Activated CD8-positive, alpha-beta memory T cell treated with anti-CD3 and anti-CD28 coated beads, Interleukin-2, amount 50 U/mL, for 1 hour (primary cell): ENCODE measurements around the gene SCAMP3.
"Not testable (repeated sequence)": the region's sequence is repeated elsewhere in the genome, so short reads cannot be mapped to it uniquely, and the experiment has no call there.

Experiments used
- DNase-seq: peaks from one replicate; pipeline ENCODE4 v3.0.0-alpha.2; 2020; ENCODE audit errors: extremely low read depth

Gene SCAMP3

DNA sequence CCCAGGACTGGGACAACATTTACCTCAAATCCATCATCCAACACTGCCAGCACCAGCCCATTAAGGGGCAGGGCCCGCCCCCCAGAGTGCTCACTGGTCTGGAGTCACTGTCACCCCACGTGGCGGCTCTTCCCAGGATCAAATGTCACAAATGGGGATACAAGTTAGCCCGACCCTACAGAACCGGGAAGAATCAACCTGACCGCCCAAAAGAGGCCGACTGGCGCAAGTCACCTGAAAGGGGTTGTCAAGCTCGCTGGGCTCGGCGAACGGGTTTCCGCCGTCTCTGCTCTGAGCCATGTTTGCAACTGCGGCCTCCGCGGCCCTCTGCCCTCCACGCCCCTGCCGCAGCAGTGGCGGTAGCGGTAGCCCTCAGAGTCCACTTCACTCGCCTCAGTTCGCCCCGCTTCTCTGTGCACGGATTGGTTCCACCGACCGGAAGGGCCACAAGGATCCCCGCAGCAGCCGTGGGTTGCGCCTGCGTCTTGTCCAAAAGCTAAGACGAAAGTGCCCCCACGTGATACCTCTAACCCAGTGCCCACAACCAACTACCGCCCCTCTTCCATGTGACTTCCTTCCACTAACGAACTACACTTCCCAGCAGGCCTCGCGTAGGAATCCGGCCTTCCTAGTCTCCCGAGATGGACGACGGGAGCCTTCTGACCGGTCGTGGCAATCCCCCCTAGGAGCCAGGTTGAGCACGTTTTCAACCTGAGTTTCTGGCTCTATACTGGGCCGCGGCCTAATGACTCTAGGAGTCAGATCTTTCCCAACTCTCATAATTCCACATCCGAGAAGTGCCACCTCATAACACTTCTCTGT, at the start of gene SCAMP3:
Gene SCAMP3, minus strand, starts transcription at position 509 of the 822 bp plus-strand sequence. Its CDS starts 209 bp downstream, at position 300.
- DNase-seq, result peak; percentile 66

DNA sequence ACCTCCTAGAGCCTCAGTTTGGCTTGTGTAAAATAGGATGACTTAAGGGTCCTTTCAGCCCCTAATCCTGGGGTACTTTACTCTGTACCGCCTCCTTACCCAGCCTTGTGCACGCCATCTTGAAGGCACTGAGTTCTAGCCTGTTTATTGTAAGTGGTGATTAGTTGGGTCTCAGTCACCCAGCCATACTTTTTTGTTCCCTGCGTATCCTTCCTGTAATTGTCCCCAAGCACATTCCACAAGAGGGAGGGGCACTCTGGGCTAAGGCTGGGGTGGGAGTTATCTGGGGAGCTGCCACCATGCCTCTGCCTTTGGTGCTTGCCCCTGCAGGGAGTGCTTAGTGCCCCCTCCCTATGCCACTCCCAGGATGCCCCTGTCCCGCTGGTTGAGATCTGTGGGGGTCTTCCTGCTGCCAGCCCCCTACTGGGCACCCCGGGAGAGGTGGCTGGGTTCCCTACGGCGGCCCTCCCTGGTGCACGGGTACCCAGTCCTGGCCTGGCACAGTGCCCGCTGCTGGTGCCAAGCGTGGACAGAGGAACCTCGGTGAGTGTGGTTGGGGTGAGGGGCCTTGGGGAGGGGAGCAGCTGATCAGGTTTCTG, 47.4 kb upstream of the SCAMP3 start:
- no peak for DNase-seq

GRCh38 chr1:155308493-155309422, 46.6 kb upstream of the SCAMP3 start, which contains the start of gene FDPS:
FDPS (plus strand) TSS chr1:155308866; CDS start chr1:155309790, 924 bp downstream.
- DNase-seq, result peak; percentile 94

DNA sequence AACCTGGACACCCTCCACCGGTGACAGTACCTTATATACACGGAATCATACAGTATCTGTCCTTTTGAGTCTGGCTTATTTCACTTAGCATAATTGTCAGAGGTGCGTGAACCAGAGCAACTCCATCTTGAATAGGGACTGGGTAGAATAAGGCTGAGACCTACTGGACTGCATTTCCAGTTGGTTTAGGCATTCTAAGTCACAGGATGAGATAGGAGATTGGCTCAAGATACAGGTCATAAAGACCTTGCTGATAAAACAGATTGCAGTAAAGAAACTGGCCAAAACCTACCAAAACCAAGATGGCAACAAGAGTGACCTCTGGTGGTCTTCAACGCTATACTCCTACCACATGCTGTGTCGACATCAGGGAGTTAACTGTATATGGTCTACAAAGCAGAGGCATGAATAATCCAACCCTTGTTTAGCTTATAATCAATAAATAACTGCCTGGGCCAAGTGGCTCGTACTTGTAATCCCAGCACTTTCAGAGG, 45.1 kb upstream of the SCAMP3 start:
- no peak for DNase-seq

DNA sequence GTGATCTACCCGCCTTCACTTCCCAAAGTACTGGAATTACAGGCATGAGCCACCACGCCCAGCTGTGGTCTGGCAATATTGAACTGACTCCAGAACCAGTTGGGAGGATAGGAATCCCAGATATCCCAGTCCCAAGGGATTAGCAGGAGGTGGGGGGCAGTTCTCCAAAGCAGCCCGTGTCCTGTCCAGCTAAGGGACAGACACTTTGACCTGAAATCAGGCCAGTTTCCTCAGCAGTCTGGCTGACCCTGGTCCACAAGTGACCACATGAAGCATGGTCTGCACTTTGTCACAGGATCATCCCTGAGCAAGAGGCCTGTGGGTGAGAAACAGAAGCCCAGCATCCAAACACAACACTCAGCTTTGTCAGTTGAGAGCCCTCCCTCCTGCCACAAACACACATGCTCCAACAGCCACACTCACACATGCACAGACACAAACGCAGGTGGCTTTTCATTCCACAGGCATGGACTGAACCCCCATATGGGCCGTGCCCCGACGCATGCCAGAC, 43.8 kb upstream of the SCAMP3 start:
- no peak for DNase-seq

DNA sequence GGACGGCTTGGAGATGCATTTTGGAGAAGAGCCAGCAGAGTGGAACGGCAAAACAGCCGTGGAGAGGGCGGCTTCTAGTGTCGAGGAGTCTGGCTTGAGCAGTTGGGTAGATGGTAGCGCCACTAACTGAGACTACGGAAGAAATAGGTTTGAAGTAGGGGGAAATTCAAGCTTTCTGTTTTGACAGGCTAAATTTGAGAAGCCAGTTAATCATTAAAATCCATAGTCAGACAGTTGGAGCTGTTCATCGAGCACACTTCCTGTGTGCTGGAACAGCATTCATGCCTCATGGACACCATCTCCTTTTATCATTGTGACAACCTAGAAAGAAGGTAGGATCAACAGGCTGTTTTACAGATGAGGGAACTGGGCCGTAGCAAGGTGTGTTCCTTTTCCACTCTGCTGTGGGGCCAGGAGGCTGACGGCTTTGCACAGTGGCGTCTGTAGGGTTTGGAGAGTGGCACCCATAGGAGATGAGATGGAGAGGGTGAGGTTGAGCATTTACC, 42.5 kb upstream of the SCAMP3 start:
- DNase-seq, result no peak

- DNase-seq, result no peak
Observed at GRCh38 chr1:155301342-155301841, 39.2 kb upstream of the SCAMP3 start, which contains the start of gene PKLR. PKLR (minus strand) TSS chr1:155301438; CDS start chr1:155301395, 43 bp downstream.

DNA sequence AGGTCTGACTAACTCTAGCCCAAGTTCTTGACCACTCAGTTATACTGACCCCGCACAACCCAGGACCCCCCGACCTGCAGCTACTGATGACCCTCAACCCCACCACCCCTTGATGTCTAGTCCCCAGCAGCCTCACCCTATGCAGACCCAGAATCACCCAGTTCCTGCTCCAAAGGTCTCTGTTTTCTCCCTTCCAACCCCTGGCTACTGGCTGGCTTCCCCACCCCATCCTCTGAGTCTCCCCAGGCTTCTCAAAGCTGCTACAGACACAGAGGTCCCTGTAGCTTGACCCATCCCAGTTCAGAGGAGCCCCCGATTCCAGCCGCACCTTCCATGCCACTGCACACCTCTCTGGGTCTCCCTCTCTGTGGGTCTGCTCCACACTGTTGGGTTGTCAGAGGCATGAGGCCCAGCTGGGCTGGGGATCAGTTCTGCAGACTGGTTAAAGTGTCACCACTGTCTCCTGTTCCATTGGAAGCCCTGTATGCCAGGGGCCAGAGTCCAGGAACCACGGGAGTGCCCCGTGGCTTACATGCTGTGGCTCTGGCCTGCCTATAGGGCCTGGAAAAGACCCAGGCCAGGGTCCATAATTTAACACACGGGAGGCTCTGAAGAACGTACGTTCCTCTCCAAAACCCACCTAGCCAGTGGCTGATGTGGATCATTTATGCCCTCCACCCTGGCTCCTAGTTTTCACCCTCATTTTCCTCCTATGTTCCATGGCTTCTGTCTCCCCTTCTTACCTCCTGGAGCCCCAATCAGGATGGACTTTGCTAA, 38.6 kb upstream of the SCAMP3 start:
- DNase-seq, result no peak

DNA sequence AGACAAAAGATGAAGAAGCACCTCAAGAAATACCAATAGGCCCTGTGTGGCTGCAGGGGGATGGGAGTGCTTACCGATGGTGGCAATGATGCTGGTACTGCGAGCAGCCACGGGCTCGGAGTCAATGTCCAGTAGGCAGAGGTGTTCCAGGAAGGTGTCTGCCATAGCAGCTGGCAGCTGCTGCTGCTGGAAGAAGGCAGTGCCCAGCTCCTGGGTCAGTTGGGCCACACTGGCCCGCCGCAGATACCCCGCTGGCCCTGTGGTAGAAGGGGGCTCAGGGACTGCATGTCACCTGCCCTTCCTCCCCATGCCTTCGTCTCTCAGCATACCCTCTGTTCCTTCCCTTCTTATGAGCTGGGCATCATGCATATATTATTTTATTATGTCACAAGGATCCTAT, 37.9 kb upstream of the SCAMP3 start:
- no peak for DNase-seq

DNA sequence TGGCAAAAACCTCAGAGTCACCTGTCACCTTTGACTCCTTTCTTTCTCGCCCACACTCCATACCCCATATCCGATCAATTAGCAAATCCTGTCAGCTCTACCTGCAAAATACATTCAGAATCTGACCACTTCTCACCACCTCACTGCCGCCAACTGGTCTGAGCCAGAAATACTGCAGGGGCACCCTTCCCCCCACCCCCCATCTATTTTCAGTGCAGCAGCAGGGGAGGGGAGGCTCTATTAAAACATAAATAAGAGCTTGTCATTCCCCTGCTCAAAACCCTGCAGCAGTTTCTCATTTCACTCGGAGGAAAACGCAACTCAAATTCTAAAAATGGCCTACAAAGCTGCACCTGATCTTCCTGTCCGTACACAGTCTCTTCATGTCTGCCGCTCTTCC, 35.2 kb upstream of the SCAMP3 start:
- DNase-seq, result no peak

- no peak for DNase-seq
Observed at GRCh38 chr1:155296661-155297060, 34.5 kb upstream of the SCAMP3 start.

GRCh38 chr1:155295942-155296267, 33.7 kb upstream of the SCAMP3 start:
- DNase-seq, result no peak

GRCh38 chr1:155295183-155295941, 33.2 kb upstream of the SCAMP3 start:
- no peak for DNase-seq

- DNase-seq, result no peak
Observed at GRCh38 chr1:155294520-155295182, 32.5 kb upstream of the SCAMP3 start.

GRCh38 chr1:155293086-155293749, 31.1 kb upstream of the SCAMP3 start:
- no peak for DNase-seq

DNA sequence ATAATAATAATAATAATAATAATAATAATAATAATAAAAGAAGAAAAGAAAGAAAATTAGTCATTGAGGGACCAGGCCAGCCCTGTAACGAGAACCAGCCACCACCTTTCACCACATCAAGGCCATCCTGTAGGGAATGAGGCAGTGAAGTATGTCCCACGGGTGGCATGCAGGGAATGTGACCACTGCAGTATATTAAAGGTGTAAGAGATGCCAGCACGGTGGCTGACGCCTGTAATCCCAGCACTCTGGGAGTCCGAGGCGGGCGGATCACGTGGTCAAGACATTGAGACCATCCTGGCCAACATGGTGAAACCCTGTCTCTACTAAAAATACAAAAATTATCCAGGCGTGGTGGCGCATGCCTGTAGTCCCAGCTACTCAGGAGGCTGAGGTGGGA, 28.8 kb upstream of the SCAMP3 start:
- not testable (repeated sequence) for DNase-seq

DNA sequence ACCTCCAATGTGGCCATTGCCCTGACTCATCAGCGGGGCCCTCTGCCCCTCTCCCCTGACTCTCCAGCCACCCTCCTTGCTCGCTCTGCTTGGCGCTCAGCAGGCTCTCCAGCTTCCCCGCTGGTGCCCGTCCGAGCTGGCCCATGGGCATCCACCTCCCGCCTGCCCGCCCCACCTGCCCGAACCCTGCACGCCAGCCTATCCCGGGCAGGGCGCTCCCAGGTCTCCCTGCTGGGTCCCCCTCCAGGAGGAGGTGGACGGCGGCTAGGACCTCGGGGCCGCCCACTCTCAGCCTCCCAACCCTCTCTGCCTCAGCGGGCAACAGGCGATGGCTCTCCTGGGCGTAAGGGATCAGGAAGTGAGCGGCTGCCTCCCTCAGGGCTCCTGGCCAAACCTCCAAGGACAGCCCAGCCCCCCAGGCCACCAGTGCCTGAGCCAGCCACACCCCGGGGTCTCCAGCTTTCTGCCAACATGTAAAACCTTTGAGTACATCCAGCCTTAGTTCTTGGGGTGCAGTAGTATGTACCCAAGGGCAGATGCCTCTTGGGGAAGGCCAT, 25.9 kb upstream of the SCAMP3 start:
- DNase-seq, result no peak

DNA sequence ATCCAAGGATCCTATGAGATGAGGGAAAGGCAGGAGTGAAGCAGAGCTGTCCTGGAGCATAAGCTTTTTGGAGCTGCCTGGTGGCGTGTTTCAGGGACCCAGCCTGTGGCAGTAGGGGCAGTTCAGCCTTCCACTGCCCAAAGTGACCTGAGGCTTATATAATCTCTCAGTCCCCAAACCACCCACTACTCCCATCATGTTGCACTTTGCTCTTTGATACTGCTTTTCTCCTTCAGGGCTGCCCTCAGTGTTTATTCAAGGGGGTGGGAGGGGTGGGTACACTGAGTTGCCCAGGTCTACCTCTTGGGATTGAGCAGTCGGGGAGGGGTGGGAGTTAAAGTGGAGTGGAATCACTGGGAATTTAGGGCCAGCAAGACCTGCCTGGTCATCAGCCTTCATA, 24.4 kb upstream of the SCAMP3 start:
- no peak for DNase-seq
